Amniotic stem cell (primary cell): ENCODE results near the gene S100A7A.

Experiments
- DNase-seq: peaks from one replicate; lab custom pipeline; 2025; lab: John Stamatoyannopoulos, UW

S100A7A gene

DNA sequence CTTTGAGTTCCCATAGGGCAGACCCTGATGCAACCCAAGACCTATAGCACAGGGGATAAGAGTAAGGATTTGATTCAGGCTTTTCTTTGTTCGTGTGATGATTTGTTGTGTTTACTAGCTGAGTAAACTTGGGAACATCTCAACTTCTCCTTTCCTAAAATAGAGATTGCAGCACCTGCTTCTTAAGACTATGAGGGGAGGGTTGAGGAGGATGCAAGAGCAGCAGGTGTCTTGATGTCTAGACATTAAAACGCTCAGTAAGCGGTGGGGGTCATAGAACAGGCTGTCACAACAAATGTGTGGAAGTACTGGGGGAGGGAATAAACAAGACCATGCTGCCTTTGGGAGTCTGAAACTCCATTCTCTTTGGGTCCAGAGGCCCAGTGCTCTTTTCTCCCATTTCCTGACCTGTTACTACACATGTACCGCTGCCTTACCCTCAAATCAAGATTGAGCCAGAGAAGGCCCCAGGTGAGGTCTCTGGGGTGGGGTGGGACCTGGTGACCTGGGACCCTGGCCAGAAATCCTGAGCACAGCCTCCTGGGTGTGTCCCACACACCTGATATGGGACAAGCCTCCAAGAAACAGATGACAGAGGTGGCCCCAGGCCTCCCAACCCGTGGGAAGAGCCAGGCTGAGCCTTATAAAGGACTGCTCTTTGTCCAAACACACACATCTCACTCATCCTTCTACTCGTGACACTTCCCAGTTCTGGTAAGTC, at the start of gene S100A7A:
Gene S100A7A, plus strand, starts transcription at position 671 of the 721 bp plus-strand sequence. CDS start 1,563 bp downstream, outside the sequence.
- no peak for DNase-seq

DNA sequence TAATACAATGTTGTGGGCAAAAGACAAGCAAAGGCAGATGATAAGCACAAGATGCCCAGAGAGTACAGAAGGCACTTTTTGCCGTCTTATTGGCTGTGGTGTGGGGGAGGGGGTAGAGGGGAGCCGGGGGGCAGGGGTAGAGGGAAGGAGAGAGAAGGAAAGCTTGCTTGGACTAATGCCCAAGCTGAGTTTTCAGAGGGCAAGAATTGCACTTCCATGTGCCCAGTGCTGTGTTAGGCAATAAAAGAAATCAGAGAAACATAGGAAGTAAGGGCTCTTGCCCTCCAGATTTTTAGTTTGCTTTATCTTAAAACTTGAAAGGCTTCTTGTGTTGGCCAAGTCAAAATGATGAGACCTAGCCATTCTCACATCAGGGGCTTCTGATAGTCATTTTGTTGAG, 49.2 kb upstream of the S100A7A start:
- DNase-seq: no peak

DNA sequence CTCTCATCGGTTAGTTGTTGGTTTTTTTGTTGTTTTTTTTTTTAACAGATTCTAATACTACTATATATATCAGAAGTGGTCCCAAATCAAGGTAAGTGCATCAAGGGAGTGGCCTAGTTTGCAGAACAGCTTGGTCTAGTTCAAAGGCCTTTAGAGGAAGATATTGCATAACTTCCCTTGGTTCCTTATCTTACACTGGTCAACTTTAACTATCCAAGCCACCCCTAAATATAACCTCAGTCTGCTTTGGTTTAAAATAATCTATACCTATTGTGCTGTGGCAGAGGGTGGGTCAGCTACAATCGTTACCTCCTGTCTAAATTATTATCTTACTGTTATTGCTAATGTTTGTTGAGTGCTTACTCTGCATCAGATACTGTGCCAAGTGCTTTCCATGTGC, 47.8 kb upstream of the S100A7A start:
- no peak for DNase-seq

DNA sequence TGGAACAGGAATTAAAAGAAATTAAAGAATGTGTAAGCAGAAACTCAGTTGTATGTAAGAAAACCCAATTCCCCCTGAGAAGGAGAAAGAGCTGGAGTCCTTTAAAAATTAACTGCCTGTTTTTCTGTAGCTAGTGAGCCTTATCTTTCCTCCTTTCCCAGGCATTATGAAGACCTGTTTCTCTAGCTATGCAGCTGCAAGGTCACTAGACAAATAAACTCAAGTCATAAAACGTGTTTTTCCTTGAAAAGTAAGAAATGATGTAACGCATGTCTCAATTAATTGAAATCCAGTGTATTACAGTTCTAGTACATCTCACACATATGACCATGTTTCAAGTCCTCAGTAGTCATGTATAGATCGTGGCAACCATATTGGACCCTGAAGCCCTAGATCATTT, 46.2 kb upstream of the S100A7A start:
- DNase-seq: no peak

DNA sequence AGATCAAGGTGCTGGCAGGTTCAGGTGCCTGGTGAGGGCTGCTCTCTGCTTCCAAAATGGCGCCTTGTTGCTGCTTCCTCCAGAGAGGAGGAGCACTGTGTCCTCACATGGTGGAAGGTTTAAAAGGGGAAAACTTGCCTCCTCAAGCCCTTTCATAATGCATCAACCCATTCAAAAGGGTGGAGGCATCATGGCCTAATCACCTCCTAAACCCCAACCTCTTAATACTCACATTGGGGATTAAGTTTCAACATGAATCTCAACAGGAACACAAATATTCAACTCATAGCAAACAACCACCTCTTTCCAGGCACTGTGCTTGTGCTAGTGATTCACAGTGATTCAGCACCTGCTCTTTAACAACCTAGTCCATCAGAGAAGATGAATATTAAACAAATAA, 45.1 kb upstream of the S100A7A start:
- DNase-seq: no peak

DNA sequence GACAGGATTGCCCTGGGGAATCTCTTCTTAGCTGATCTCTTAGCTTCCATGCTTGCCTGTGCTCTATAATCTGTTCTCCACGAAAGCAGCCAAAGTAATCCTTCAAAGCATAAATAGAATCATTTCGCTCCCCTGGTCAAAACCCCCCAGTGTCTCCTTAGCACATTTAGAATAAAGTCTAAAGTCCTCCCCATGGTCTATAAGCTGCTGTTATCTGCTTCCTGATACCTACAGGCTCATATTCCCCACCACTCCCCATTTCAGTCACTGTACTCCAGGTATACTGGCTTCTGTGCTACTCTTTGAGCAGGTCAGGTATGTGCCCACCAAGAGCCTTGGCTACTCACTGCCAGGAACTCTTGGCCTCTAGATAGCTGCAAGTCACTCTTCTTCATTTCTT, 43.7 kb upstream of the S100A7A start:
- DNase-seq: no peak

DNA sequence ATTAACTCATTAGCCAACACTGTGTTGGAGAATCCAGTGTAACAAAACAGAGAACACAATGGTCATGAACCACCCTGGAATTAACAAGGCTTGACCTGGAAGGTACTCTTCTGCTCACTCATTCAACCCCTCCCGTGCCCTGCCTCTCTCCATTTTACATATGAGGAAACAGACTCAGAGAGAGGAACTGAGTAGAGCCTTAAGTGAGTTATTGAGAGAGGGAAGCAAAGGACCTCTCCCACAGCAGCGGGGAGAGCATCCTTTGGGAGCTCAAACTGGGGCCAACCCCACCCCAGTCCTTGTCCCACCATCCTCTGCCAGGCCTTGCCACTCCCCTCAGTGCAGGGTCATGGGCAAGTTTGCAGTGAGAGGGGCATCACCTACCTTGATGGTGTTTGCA, 42.2 kb upstream of the S100A7A start:
- DNase-seq: no peak

DNA sequence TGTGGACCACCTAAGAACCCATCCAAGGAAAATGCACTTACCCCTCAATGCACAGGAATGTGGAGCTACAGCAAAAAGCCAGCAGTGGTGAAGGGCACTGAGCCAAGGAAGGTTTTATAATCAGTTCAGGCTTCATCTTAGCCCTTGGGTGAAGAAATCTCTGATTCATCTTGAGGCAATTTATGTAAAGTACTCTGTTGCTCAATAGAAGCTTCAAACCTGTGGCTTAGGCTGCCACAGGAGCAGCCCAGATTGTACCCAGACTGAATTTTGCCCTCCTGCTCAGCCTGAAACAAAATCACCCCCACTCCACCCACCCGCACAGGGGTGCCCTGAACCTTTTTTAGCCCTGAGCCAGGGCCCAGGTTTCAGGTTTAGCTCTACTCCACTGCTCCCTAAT, 40.8 kb upstream of the S100A7A start, which contains the start of gene S100A12:
Gene S100A12, minus strand, starts transcription at position 111 of the 400 bp plus-strand sequence. CDS start 1,029 bp downstream, outside the sequence.
- no peak for DNase-seq

DNA sequence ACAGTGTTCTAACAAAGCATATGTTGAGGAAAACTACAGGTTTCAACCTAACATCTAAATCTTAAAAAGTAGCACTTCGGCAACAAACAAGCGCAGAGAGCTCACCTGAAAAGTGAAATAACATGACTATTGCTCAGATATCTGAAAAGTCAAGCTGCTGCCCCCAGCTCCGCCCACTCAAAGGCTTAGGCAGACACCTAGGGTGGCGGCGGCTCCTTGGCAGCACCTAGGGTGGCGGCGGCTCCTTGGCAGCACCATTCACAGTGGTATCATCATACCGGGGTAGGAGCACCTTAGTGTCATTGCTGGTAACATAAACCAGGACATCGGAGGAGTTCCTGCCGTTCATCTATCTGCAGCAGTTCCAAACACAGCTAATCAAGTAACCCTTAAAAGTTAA, 36.7 kb upstream of the S100A7A start:
- DNase-seq: no peak

DNA sequence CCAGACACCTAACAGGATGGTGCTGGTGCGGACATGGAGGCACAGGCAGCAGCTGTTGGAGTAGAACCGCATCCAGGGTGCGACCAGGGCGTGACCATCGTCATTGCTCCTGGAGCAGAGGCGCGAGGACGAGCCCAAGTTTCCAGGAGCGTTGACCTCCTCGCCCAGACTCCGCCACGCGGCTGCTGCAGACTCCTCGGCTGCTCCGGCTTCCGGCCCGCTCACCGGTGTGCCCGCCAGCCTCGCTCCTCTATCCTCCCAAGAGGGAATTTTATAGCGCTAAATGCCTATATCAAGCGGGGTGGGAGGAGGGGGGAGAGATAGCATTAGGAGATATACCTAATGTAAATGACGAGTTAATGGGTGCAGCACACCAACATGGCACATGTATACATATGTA, 35.6 kb upstream of the S100A7A start:
- no peak for DNase-seq

DNA sequence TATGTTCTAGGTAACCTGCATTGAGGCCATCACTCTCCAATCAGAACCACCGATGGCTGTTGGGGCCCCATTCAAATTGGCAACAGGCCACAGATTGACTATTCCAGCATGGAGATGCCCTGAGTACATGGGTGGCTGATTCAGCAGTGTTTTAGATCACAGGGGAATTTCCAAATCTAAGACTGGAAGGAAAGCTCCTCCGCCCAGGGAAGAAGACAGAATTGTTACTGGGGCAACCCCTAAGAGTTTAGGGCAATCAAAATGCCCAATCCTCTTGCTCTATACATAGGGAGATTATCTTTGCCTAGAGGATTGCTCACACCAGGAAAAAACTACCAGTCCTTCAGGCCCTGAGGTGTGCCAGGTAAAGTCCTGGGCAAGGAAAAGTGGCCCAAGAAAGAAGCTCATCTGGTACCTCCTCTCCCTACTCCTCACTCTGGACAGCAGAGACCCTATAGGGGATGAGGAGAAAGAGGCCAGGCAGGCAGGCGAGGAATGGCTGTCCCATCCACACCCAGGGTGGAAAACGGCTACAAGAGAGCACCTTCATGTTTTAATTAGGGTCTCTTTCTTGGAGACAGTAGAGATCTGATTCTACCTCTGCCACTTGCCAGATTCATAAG, 31.3 kb upstream of the S100A7A start:
- DNase-seq: no peak

DNA sequence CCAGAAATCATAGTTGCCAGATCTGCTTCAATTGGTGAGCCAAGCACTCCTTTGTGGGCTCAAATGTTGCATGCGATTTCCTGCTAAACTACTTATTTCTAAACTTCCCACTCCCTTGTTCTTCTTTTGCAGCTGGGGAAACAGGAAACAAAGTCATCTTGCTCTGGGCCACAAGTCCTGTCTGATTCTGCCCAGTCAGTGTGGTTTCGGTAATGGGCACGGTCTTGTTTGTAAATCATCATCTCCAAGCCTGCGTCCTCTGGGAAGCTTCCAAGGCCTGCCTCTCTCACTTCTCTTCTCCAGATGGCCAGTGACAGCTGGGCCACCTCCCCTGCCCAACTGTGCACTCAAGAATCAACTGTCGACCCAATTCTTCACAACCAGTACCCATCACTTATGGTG, 29.8 kb upstream of the S100A7A start:
- DNase-seq: no peak

DNA sequence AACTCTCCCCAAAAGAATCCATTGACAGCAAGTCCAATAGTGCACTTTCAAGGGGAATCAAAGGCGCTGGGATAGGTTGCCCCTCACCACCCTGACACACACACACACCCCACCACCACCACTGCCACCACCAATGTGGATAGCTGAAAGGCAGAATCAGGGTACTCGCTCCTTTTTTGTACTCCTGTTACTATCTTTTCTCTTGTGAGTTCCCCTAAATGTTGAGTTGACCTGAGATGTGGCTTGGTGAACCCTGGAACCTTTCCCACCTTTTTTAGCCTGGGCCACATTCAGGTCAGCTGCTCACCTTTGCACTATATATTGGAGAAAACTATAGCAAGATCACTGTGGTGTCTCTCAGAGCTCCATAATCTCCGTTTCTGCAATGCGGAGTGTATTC, 29.3 kb upstream of the S100A7A start:
- DNase-seq: no peak

DNA sequence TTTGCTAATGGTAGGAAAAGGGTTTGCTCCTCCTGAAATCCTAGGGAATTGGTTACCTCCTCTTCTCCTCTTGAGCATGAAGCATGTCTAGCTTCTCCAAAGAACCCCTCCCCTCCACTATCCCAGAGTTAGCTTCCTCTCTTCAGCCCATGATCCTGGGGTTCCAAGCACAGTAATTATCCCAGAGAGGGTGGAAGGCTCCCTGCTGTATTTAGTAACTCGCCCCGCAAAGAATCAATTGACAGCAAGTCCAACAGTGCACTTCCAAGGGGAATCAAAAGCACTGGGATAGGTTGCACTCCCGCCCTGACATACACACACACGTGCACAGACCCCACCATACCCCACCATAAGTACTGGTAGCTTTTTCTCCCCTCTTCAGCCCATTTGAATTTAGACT, 28.5 kb upstream of the S100A7A start:
- no peak for DNase-seq

DNA sequence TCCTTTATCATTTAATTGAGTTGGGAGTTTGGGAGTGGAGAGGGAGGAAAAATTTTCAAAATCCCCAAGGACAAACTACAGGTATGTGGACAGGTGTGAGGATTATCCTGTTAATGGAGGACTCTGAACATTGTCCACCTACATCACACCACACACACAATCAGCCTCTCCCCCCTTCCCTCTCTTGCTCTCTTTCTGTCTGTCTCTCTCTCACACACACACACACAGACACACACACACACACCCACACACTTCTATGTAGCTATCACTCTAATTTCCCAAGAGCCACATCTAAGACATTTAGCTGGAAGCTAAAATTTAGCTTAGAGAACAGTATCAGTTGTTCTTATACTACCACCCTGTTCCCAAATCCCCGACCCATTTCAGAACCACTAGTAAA, 26.9 kb upstream of the S100A7A start:
- no peak for DNase-seq

DNA sequence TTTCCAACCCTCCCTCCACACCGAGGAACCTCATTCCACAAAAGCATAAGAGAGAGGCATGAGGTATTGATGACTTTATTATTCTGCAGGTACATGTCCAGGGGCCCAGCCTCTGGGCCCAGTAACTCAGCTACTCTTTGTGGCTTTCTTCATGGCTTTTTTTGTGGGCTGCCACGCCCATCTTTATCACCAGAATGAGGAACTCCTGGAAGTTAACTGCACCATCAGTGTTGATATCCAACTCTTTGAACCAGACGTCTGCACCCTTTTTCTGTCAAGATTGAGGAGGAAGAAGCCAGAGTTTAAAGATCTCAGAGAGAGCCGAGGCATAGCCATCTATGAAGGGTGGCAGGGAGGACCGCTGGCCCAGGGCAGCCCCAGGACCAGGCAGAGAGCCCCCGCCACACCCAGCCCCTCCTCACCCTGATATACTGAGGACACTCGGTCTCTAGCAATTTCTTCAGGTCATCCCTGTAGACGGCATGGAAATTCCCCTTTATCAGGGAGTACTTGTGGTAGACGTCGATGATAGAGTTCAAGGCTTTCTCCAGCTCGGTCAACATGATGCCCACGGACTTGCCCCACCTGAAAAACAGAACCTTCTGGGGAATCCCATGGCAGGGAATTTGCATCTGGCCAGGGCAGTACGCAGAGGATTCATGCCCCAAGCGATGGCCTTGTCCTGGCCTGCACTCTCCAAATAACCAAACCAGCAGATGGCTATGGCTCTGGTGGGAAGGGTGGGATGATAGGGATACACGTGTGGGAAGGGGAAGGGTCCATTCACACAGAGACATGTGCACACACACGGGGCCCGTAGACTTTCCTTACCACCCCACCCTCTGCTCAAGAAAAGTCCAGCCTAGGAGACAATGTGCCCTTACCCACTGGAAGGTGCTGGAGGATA, 26.1 kb upstream of the S100A7A start:
- no peak for DNase-seq

DNA sequence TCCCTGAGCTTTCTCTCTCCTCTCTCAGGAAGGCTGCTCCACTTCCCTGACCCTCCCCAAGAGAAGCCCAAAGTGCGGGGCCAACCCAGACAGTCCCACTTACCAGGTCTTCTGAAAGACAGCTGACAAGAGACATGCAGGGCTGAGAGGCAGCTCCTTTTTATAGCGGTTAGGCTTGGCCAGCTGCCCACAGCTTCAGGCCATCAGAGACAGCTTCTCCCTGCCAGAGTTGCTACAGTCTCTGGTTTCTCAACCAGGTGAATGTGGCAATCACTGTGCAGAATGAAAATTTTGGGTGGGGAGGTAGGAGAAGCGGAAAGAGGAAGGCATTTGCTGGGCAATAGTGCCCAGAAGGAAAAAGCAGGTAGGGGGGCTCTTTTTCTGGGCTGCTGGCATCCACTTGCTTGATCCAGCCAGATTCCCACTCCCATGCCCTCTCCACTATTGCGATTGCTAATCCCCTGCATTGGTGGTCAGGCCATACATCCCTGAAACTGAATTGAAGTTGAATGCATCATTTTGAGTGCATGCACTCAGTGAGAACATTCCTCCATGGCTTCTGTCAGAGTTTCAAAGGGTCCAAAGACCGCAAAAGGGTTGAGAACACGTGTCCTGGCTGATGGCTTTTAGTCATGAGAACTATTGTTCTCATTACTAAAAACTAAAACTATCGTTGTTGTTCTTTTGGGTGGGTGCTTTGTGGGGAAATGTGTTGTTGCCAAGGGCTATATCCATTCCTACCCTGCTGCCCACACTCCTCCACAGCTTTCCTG, 25.2 kb upstream of the S100A7A start, which contains the start of gene S100A8:
Gene S100A8, minus strand, starts transcription at position 136 of the 773 bp plus-strand sequence. CDS start 538 bp downstream, outside the sequence.
- no peak for DNase-seq

DNA sequence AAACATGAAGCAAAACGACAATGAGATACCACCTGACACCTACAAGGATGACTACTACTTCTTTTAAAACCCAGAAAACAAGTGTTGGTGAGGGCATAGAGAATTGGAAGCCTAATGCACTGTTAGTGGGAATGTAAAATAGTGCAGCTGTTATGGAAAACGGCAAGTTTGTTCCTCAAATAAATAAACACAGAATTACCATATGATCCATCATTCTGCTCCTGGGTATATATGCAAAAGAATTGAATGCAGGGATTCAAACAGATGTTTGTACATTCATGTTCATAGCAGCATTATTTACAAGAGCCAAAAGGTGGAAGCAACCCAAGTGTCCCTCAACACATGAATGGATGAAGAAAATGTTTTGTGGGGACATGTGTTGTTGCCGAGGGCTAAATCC, 24.1 kb upstream of the S100A7A start:
- no peak for DNase-seq

DNA sequence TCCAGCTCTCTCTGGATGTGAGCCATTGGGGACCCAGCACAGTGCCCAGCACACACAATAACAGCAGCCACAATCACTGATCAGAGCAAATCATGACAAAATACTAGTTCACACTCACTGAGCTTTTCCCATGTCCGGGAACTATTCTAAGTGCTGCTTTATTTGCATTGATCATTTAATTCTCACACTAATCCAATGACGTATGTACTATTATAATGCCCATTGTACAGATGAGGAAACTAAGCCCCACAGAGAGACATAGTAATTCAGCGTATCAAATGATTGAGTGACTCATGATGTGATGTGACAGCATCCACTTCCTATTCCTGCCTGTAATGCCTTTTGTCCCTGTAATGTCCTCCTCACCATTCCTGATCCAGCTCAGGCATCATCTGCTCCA, 23.5 kb upstream of the S100A7A start:
- DNase-seq: no peak

DNA sequence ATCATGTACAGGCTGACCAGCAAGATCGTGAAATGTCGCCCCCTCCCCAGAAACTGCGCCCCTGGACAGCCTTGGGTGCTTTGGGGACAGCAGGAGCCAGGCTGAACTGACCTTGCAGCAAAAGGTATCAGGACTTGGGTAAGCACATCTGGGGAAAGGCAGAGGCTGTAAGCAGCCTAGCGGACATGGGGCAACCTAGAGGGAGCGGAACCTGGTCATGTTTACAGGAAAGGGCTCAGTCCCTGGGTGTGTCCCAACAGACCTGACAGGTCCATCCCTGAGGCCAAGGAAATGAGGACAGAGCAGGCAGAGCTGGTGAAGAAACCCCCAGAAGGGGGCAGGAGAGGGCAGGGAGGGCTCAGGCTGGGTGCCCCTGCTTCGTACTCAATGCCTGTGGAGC, 22.4 kb upstream of the S100A7A start:
- no peak for DNase-seq

DNA sequence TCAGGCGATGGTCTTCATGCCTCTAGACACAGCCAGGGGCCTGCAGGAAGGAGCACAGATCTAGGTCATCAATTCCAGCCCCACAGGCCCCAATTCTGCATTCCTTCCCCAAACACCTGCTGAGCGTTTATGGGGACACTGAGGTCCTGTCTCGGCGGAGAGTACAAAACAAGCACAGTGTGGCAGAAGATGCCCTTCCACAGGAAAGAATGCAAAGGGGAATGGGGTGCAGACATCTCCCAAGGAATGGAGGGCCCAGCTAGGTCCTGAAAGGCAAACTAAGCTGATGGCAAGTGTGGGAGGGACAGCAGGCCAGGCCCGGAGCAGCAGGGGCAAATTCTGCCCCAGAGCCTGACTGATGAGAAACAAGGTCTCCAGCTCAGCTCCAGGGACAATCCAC, 21.9 kb upstream of the S100A7A start:
- DNase-seq: no peak

DNA sequence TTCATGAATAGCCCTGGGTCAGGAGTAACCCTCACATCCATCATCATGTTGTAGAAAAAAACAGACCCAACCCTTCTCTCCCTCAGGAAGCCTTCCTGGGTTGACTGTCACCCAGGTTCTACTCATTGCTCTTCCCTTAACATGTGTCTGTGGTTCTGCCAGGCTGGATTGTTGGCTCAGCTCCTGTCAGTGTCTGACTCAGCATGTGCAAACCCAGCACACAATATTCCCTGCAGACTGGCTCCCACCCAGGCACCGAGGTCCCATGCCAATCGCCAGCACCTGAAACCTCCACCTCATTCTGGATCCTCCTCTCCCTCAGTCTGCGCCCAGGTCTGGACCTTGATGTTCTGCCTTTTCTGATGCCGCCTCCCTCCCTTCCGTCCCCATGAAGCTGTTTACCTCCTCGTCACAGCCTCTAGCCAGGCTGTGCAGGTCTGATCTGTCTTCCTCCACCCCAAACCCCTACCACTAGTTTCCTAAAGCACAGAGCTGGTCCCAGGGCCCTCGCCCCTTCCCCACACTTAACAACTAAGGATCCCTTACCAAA, 21.1 kb upstream of the S100A7A start:
- no peak for DNase-seq
